IPS DF 19.7 (cell line): ENCODE results near the gene ABHD18.
"Not testable (repeated sequence)": the region's sequence is repeated elsewhere in the genome, so short reads cannot be mapped to it uniquely, and the experiment has no call there.

Experiments used
- DNase-seq: peaks from one replicate; pipeline ENCODE4 v3.0.0-alpha.2; 2013; ENCODE audit warnings: low read depth, low spot score

Gene ABHD18

DNA sequence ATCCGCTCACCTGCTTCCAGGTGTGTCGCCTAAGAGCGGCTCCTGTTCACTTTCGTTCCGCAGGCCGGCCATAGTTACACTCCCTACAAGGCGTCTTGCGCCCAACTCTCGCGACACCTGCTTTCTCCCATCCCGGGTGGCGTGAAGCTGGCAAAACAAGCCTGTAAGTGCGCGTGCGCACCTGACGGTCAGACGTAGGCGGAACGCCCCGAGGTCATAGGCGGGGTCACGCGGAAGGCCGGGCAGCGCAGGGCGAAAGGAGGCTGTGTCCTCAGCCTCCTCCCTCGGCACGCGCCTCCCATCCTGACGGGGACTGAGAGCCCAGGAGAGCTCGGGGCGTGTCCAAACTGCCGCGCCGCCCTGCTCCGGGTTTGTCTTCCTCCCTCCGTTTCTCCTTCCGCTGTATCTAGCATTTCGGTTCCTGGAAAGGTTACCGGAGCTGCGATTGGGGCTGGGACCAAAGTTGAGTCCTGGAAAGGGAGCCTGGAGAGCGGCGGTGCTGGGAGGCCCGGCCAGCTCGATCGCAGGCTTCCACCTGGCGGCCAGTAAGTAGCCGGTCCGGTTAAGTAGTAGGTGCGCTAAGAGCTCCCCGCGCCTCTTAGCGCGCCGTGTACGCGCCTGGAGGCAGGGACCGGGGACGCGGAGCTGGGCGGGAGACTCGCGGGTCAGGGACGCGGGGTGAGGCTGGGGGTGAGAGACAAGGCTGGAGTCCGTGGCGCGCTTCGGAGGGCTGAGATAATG is at the start of gene ABHD18, which contains the start of gene MFSD8:
Gene ABHD18 (plus strand): TSS at position 345 of the 741 bp plus-strand sequence. CDS start 17,550 bp downstream, outside the sequence.
Gene MFSD8 (minus strand): TSS at position 112 of the 741 bp plus-strand sequence. CDS start 40 bp downstream, at position 72.
- peak; percentile 94 for DNase-seq

DNA sequence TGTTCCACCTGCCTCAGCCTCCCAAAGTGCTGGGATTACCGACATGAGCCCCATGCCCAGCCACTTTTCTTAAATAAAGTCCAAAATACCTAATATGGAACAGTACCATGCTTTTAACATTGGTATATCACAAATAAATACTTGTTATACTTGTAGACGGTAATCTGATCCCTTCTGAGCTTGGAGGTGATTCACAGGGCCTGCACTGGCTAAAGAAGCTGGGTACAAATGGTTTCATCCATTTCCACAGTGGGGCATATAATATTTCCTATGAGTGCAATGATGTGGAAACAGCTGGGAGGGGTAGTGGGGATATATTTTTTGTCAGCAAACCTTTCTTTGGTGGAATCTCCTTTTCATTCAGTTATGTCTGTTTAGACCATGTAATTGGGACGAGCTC is 48.7 kb upstream of the ABHD18 start:
- no peak for DNase-seq

DNA sequence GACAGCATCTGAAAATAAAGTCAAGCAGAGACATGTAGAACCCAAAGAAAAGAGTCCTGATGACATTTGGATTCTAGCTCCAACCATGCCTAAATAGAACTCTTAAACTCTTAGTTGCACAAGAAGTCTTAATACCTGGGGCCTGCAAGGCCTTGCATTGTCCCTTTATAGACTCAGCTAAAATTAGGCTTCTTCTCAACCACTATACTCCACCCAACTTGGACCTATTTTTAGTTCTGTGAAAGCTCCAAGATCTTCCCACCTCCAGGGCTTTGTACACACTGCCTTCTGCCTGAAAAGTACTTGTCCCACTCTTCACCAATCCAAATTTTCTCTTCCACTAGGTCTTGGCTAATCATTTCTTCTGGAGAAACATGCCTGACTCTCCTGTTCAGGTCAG is 48.1 kb upstream of the ABHD18 start:
- DNase-seq = no peak

DNA sequence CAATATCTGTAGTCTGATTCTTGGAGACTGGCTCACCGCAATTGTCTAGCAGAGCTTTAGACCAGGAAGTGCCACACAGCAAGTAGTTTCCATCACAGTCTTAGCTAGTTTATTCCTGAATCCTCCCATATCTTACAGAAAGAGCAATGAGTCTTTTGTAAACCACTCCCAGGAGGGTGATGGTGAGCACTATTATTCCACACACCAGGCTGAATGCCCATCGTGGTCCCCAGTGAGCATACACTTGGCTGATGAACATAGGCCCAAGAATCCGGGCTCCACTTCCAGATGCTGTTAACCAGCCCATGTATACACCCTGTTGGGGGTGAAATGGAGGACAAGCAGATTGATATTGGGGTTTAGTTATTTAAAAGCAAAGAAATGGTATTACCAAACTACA is 44.7 kb upstream of the ABHD18 start:
- DNase-seq = no peak

DNA sequence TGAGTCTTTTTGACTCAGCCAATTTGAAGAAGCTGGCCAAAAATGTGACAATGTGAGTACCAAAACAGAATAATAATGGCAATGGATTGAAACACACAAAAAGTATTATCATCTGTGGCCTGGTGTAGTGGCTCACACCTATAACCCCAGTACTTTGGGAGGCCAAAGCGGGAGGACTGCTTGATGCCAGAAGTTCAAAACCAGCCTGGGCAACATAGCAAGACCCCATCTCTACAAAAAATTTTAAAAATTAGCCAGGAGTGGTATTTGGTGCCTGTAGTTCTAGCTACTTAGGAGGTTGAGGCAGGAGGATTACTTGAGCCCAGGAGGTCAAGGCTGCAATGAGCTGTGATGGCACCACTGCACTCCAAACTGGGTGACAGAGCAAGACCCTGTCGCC is 43.0 kb upstream of the ABHD18 start:
- no peak for DNase-seq

DNA sequence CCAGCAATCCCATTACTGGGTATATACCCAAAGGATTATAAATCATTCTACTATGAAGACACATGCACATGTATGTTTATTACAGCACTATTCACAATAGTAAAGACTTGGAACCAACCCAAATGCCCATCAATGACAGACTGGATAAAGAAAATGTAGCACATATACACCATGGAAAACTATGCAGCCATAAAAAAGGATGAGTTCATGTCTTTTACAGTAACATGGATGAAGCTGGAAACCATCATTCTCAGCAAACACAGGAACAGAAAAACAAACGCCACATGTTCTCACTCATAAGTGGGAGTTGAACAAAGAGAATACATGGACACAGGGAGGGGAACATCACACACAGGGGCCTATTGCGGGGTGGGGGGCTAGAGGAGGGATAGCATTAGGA is 39.5 kb upstream of the ABHD18 start:
- not testable (repeated sequence) for DNase-seq

DNA sequence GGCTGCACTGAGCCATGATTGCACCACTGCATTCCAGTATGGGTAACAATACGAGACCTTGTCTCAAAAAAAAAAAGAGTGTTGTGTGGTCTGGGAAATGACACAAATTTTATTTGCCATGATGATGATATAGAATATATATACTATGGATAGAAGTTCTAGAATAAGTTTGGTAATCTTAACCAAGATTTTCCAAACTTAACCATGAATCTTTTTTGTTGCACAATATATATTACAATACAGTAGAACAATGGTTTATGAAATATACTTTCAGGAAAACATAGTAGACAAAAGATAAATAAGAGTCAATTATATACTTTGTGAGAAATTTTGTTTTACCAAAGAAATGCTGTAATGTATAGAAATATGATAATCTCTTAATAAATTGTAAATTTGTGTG is 35.0 kb upstream of the ABHD18 start:
- DNase-seq = no peak

DNA sequence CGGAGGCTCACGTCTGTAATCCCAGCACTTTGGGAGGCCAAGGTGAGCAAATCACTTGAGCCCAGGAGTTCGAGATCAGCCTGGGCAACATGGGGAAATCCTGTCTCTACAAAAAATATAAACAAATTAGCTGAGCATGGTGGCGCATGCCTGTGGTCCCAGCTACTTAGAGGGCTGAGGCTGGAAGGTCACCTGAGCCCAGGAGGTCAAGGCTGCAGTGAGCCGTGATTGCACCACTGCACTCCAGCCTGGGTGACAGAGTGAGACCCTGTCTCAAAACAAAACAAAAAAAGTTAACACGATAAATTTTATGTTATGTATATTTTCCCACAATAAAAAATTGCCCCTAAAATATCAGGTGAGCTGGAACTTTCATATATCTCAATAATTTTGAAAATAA is 33.4 kb upstream of the ABHD18 start:
- DNase-seq = not testable (repeated sequence)

DNA sequence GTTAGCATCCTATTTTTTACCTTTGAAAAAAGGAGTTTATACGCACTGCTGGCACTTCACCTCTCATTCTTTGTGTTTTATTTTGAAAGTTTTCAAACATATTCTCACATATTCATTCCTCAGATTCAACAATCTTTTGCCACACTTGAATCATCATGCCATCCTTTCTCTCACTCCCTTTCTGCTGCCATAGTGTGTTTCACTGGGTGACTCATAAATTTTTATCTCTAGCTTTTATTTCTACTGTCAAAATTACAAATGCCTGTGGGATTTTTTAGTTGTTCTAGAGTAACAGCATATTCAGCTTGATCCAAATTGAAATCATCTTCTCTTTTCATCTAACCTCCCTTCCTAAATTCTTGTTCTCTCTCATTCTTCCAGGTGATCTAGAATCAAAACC is 28.2 kb upstream of the ABHD18 start:
- DNase-seq = no peak

DNA sequence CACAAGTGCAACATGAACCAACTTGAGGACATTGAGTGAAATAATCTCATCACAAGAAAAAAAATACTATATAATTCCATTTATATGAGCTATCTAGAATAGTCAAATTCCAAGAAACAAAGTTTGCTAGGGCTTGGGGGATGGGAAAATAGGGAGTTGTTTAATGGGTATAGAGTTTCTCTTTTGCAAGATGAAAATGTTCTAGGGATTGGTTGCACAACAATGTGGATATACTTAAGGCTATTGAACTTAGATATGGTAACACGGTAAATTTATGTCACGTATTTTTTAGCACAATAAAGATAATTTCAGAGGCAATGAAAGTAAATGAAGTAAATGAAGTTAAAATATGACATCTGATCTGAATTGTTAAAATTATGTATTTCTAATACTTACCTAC is 8.1 kb upstream of the ABHD18 start:
- no peak for DNase-seq

DNA sequence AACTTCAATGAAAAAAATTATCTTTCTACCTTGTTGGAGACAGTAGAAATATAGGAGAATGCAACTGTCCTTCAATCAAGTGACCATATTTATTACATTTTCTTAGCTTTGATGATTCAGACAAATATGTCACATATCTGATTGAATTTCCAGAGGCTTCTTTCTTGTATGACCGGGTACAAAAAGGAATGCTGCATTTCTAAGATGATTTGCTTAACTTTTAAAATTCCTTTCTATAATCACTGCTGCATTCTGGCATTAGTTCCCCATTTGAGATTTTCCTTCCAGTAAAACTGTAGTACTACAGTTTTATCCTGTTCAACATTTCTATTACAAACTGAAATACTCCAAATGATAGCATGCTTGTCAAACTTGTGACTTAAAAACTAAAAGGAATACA is 5.4 kb upstream of the ABHD18 start:
- no peak for DNase-seq

DNA sequence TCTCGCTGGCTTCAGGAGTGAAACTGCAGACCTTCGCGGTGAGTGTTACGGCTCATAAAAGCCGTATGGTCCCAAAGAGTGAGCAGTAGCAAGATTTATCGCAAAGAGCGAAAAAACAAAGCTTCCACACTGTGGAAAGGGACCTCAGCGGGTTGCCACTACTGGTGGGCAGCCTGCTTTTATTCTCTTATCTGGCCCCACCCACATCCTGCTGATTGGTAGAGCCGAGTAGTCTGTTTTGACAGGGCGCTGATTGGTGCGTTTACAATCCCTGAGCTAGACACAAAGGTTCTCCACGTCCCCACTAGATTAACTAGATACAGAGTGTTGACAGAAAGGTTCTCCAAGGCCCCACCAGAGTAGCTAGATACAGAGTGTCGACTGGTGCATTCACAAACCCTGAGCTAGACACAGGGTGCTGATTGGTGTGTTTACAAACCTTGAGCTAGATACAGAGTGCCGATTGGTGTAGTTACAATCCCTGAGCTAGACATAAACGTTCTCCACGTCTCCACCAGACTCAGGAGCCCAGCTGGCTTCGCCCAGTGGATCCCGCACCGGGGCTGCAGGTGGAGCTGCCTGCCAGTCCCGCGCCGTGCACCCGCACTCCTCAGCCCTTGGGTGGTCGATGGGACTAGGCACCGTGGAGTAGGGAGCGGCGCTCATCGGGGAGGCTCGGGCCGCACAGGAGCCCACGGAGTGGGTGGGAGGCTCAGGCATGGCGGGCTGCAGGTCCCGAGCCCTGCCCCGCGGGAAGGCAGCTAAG is 1.4 kb upstream of the ABHD18 start:
- not testable (repeated sequence) for DNase-seq

DNA sequence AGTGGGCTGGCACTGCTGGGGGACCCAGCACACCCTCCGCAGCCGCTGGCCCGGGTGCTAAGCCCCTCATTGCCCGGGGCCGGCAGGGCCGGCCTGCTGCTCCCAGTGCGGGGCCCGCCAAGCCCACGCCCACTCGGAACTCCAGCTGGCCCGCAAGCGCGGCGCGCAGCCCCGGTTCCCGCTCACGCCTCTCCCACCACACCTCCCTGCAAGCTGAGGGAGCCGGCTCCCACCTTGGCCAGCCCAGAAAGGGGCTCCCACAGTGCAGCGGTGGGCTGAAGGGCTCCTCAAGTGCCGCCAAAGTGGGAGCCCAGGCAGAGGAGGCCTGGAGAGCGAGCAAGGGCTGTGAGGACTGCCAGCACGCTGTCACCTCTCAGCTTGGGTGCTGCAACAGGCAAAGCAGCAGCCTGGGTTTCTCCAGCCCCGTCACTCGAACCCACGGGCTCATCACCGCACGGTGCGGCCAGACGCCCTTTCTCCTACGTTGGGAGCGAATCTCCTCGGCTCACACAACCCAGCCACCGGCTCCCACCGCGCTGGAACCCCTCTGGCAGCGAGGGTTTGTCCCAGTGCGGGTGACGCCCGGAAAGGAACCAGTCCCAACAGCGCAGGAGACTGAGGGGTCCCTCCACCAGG is 662 bp upstream of the ABHD18 start:
- DNase-seq = not testable (repeated sequence)

DNA sequence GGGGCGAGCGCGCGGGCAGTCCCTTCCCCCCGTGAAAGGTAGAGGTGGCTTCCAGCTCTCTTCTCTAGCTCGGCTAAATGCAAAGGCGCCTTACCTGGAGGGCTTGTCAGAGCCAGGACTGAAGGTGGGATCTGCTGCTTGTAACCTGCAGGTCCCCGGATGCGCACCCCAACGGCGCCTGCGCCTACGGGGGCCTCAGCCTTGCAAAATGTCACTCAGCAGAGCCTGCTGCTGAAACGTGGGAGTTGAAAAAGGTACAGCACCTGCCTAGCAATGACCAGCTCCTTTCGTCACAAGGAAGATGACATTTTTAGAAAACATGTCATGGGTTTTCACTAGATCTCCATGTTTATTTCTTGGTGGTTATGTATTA is 583 bp downstream of the ABHD18 start:
- peak; percentile 28 for DNase-seq

DNA sequence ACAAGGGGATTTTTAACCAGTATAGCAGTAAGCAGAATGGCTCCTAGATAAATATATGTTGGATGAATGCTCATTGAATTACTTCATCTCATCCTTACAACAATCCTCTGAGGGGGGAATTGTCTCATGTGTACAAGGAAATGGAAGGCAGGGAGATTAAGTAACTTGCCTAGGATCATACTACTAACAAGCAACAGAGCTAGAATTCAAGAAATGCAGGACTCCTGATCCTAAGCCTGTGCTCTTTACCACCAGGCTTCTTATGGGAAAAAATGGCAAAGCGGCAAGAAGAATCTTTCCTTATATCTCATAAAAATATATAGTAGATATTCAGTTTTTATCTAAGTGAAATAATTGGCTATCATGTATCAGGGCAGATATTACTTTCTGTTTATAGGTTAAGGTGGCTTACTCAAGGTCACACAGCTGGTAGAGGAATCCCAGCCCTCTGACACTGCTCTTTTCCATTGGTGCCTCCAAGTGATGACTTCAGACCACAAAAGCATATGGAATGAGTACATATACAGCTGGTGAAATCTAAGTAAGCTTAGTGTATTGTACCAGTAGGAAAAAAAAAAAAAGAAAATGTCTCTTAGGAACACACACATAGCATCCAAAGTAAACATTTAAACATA is 2.1 kb downstream of the ABHD18 start:
- no peak for DNase-seq

DNA sequence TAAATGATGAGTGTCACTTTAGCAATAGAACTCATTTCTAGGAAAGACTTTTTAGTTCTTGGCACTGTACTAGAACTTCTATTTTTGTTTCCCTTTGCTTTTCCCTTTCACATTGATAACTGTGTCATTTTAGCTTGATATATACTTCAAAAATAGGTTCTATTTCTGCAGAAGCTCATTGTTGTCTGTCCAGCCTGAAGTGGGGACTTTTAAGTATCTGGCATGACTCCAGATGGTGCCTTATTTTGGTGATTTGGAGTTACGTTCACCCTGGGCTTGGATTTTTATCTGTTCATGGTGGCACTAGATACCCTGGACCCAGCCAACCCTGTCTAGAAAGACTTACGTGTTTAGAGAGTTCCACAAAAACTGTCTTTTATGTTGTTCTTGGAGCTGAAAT is 3.4 kb downstream of the ABHD18 start:
- no peak for DNase-seq

DNA sequence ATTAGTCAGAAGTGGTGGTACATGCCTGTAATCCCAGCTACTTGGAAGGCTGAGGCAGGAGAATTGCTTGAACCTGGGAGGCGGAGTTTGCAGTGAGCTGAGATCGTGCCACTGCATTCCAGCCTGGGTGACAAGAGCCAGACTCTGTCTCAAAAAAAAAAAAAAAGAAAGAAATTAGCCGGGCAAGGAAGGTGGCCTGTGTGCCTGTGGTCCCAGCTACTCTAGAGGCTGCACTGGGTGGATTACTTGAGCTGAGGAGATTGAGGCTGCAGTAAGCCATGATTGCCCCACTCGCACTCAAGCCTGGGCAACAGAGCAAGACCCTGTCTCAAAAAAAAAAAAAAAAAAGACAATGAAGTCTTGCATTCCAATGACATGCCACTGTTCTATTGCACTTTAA is 5.7 kb downstream of the ABHD18 start:
- DNase-seq = not testable (repeated sequence)

DNA sequence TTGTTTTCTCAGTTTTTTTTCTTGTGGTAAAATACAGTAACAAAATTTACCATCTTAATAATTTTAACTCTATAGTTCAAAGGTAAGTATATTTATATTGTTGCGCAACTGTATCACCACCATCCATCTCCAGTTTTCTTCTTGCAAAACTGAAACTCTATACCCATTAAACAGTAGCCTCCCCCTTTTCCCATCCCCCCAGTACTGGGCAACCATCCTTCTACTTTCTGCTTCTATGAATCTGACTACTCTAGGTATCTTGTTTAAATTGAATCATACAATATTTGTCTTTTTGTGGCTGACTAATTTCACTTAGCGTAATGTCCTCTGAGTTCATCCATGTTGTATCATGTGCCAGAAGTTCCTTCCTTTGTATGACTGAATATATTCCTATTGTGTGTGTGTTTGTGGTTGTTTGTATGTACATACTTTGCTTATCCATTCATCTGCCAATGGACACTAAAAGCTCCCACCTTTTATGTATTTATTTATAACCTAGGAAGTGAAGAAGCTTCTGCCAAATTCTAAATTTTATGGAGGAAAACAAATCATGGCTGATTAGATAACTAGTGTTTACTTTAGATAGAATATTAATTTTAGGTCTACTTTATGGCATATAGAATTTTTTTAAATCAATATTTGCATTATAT is 10.0 kb downstream of the ABHD18 start:
- no peak for DNase-seq

DNA sequence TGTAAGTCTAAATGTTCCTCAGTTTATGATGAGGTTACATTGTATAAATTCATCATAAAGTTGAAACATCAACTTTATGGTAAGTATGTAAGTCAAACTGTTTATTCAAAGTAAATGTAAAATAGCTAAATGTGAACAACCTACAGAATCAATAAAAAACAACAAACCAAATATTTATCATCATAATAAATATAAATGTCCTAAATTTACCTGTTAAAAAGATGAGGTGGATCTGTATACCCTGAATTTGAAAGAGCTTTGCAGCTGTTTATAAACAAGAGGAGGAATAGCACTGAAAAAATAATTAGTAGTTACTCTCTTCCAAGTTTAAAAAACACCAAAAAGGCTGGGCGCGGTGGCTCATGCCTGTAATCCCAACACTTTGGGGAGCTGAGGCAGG is 13.7 kb downstream of the ABHD18 start:
- no peak for DNase-seq

DNA sequence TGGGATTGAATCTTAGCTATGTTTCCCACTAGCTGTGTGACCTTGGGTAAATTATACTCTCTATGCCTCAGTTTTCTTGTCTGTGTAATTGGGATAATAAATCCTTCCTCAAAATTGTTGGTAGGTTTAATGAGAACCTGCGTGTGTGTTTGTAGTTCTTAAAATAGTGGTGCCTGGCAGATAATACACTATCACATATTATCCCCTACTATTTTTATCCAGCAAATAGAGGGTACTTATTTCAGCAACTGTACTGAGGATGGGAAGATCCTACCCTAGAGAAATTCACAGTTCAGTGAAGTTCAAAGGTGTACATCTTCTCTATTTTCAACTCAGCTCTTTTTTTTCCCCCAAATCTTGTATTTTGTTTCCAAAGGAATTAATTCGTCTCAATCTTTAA is 17.2 kb downstream of the ABHD18 start:
- no peak for DNase-seq

DNA sequence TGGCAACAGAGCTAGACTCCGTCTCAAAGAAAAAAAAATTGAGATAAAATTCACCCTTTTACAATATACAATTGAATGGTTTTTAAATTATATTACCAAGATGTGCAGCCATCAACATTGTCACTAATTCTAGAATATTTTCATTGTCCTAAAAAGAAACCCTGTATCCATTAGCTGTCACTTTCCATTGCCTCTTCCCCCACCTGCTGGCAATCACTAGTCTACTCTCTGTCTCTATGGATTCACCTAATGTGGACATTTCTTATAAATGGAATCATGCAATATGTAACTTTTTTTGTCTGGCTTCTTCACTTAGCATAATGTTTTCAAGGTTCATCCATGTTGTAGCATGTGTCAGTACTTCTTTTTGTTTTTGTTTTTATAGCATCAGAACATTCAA is 20.8 kb downstream of the ABHD18 start:
- no peak for DNase-seq

DNA sequence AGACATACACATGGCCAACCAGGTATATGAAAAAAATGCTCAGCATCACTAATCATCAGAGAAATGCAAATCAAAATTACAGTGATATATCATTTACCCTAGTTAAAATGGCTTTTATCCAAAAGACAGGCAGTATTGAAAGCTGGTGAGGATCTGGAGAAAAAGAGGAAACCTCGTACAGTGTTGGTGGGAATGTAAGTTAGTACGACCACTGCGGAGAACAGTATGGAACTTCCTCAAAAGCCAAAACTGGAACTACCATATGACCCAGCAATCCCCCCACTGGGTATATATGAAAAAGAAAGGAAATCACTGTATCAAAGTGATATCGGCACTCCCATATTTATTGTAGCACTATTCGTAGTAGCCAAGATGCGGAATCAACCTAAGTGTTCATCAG is 23.4 kb downstream of the ABHD18 start:
- DNase-seq = no peak
